SK-N-SH treated with all-trans-retinoic acid at 6 μM for 48 hours (cell line): ENCODE data around the gene SLC19A1.

Experiments
- ARNTL ChIP-seq: fragments of 450-650 bp; formaldehyde crosslinking; IDR thresholded peaks from 2 replicates; pipeline ENCODE4 v1.5.0; 2020; ENCODE audit warnings: low read depth, mild to moderate bottlenecking, moderate library complexity, borderline replicate concordance
- BACH2 ChIP-seq: fragments of 250-450 bp; sonication (Bioruptor Pico); IDR thresholded peaks from 2 replicates; pipeline ENCODE4 v1.9.0; 2021; ENCODE audit warnings: mild to moderate bottlenecking, borderline replicate concordance
- ESRRG ChIP-seq: fragments of 250-450 bp; sonication (Bioruptor Pico); IDR thresholded peaks from 2 replicates; pipeline ENCODE4 v1.6.1; 2021; ENCODE audit warnings: mild to moderate bottlenecking
- GLIS3 ChIP-seq: fragments of 250-450 bp; sonication (Bioruptor Pico); IDR thresholded peaks from 2 replicates; pipeline ENCODE4 v1.5.0; 2020; ENCODE audit warnings: mild to moderate bottlenecking, moderate library complexity
- PPARA ChIP-seq: fragments of 250-450 bp; sonication (Bioruptor Pico); IDR thresholded peaks from 2 replicates; pipeline ENCODE4 v1.5.0; 2020; ENCODE audit warnings: mild to moderate bottlenecking, borderline replicate concordance
- RARB ChIP-seq: fragments of 250-450 bp; sonication (Bioruptor Pico); IDR thresholded peaks from 2 replicates; pipeline ENCODE4 v1.8.0; 2021; ENCODE audit warnings: mild to moderate bottlenecking, moderate library complexity
- TCF4 ChIP-seq: fragments of 250-450 bp; sonication (Bioruptor Pico); IDR thresholded peaks from 2 replicates; pipeline ENCODE4 v1.8.0; 2021; ENCODE audit warnings: mild to moderate bottlenecking, moderate library complexity, borderline replicate concordance
- ZC3H10 ChIP-seq: fragments of 250-450 bp; sonication (Bioruptor Pico); IDR thresholded peaks from 2 replicates; pipeline ENCODE4 v1.5.1; 2021; ENCODE audit warnings: mild to moderate bottlenecking, moderate library complexity
- ZFP3 ChIP-seq: fragments of 250-450 bp; sonication (Bioruptor Pico); IDR thresholded peaks from 2 replicates; pipeline ENCODE4 v1.5.0; 2020; ENCODE audit warnings: mild to moderate bottlenecking, moderate library complexity
- ZFP30 ChIP-seq: fragments of 450-650 bp; formaldehyde crosslinking; IDR thresholded peaks from 2 replicates; pipeline ENCODE4 v1.5.0; 2022; ENCODE audit warnings: mild to moderate bottlenecking, moderate library complexity
- ZNF565 ChIP-seq: fragments of 450-650 bp; formaldehyde crosslinking; conservative IDR thresholded peaks from 2 replicates; pipeline ENCODE4 v1.5.0; 2020; ENCODE audit warnings: low read depth, mild to moderate bottlenecking, moderate library complexity
- ZNF8 ChIP-seq: fragments of 450-650 bp; formaldehyde crosslinking; IDR thresholded peaks from 2 replicates; pipeline ENCODE4 v1.5.0; 2020; ENCODE audit warnings: mild to moderate bottlenecking, moderate library complexity
- TF ChIP-seq, protein P1 (sequence below): fragments of 250-450 bp; sonication (Bioruptor Pico); IDR thresholded peaks from 2 replicates; pipeline ENCODE4 v1.8.0; 2020; ENCODE audit warnings: mild to moderate bottlenecking, moderate library complexity, borderline replicate concordance
- TF ChIP-seq, protein P2 (sequence below): fragments of 250-450 bp; sonication (Bioruptor Pico); IDR thresholded peaks from 2 replicates; pipeline ENCODE4 v1.5.0; 2020; ENCODE audit warnings: mild to moderate bottlenecking, moderate library complexity

DNA sequence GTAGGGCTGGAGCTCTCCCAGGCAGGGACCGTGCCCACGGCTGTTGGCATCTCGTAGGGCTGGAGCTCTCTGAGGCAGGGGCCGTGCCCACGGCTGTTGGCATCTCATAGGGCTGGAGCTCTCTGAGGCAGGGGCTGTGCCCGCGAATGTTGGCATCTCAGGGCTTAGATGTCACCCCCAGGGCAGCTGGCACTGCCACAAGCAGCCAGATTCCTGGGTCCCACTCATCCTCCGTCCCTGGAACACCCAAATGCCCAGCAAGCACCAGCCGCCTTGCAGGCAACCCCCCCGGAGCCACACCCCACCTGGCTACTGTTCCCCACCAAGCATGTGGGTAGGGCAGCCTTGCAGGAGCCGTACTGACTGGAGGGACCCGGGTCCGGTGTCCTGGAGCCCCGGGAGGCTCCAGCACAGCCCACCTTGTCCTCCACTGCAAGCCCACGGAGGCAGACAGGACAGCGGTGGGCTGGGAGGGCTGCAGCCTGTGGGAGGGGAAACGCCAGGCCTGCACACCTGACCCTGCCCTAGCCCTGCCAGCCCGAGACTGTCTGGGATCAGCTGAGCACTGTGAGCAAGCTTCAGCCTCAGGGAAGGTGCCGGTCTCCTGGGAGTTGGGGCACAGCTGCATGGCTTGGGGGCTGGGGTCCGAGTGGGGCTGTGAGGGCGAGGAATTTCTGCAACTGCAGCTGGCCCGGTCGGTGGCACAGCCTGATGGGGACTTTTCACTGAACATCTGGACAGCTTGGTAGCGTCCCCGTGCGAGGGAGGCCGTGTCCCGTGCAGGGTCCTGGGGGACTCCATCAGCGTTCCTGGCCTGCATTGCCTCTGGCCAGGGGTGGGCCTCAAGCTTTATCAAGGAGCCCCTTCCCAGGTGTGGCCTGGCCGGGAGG, 83.7 kb downstream of the SLC19A1 start:
- TF ChIP-seq BACH2 (CRISPR knock-in tag) (no peak), ZNF565 (CRISPR knock-in tag) (no peak), ESRRG (no peak), ZFP3 (CRISPR knock-in tag) (no peak), GLIS3 (no peak), RARB (CRISPR knock-in tag) (no peak), ZFP30 (CRISPR knock-in tag) (no peak), PPARA (no peak), ZC3H10 (CRISPR knock-in tag) (no peak), ARNTL (CRISPR knock-in tag) (no peak), ZNF8 (no peak), TCF4 (CRISPR knock-in tag) (no peak)
- TF ChIP-seq, protein P1, sequence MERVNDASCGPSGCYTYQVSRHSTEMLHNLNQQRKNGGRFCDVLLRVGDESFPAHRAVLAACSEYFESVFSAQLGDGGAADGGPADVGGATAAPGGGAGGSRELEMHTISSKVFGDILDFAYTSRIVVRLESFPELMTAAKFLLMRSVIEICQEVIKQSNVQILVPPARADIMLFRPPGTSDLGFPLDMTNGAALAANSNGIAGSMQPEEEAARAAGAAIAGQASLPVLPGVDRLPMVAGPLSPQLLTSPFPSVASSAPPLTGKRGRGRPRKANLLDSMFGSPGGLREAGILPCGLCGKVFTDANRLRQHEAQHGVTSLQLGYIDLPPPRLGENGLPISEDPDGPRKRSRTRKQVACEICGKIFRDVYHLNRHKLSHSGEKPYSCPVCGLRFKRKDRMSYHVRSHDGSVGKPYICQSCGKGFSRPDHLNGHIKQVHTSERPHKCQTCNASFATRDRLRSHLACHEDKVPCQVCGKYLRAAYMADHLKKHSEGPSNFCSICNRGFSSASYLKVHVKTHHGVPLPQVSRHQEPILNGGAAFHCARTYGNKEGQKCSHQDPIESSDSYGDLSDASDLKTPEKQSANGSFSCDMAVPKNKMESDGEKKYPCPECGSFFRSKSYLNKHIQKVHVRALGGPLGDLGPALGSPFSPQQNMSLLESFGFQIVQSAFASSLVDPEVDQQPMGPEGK (CRISPR knock-in tag): no peak
- TF ChIP-seq, protein P2, sequence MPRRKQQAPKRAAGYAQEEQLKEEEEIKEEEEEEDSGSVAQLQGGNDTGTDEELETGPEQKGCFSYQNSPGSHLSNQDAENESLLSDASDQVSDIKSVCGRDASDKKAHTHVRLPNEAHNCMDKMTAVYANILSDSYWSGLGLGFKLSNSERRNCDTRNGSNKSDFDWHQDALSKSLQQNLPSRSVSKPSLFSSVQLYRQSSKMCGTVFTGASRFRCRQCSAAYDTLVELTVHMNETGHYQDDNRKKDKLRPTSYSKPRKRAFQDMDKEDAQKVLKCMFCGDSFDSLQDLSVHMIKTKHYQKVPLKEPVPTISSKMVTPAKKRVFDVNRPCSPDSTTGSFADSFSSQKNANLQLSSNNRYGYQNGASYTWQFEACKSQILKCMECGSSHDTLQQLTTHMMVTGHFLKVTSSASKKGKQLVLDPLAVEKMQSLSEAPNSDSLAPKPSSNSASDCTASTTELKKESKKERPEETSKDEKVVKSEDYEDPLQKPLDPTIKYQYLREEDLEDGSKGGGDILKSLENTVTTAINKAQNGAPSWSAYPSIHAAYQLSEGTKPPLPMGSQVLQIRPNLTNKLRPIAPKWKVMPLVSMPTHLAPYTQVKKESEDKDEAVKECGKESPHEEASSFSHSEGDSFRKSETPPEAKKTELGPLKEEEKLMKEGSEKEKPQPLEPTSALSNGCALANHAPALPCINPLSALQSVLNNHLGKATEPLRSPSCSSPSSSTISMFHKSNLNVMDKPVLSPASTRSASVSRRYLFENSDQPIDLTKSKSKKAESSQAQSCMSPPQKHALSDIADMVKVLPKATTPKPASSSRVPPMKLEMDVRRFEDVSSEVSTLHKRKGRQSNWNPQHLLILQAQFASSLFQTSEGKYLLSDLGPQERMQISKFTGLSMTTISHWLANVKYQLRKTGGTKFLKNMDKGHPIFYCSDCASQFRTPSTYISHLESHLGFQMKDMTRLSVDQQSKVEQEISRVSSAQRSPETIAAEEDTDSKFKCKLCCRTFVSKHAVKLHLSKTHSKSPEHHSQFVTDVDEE (CRISPR knock-in tag): no peak
